NB4 (cell line): ENCODE data around the gene MEGF9.

Source experiments
- CTCF ChIP-seq: IDR thresholded peaks from one replicate; pipeline ENCODE4 v1.5.1; 2012; ENCODE audit warnings: low read depth, low read length
- MAX ChIP-seq: IDR thresholded peaks from 2 replicates; pipeline ENCODE4 v1.6.1; 2011; ENCODE audit warnings: low read depth, low read length
- MYC ChIP-seq: IDR thresholded peaks from 2 replicates; pipeline ENCODE4 v1.6.1; 2011; ENCODE audit warnings: low read depth, low read length
- POLR2A ChIP-seq: IDR thresholded peaks from 2 replicates; pipeline ENCODE4 v1.6.1; 2011; ENCODE audit warnings: mild to moderate bottlenecking; ENCODE audit not compliant: insufficient read length; ENCODE audit errors: extremely low read depth

GRCh38 chr9:120757026-120757913 lies 43.0 kb upstream of the MEGF9 start:
- TF ChIP-seq POLR2A (no peak), CTCF (no peak), MYC (no peak), MAX (no peak)
